NCI-H1417 (cell line): Measurements from ENCODE around the gene TTC3.

Experiments
- DNase-seq, 3 experiments: peaks; one replicate each; lab custom pipeline; 2025; lab: John Stamatoyannopoulos, UW

TTC3 gene

GRCh38 chr21:37249112-37249904, 176.3 kb downstream of the TTC3 start:
- no peak for DNase-seq

- DNase-seq = no peak
Measured at GRCh38 chr21:37251294-37251634, 178.2 kb downstream of the TTC3 start.
